ENCODE results near the gene SYNJ1. TPM values are rescaled to one million over a fixed set of nuclear protein-coding genes. Genes with fewer than 3 reads are reported as not detected.

Gene SYNJ1
- total and polyA plus RNA-seq, 2 of the 13 experiments (the other 11 are each of a cell fraction or from before 2014, with no cell fraction given) = 2.0 to 2.7 TPM

GRCh38 chr21:32612075-32612998 is 115.5 kb downstream of the SYNJ1 start, which contains the start of gene CFAP298 (continued):
- TF ChIP-seq PAXIP1 (CRISPR knock-in tag; conservative IDR thresholded peaks at IDR 0.05) (no peak; the same call in 1 of the 2 replicates), E2F2 (CRISPR knock-in tag; IDR thresholded peaks at IDR 0.05; ENCODE audit: borderline replicate concordance) (no peak), MAZ (IDR thresholded peaks at IDR 0.05; ENCODE audit: borderline replicate concordance, low read depth, low read length) (0 out of 2 replicates have a peak, but pooled peaks have one; percentile 14), MAZ (CRISPR knock-in tag; IDR thresholded peaks at IDR 0.05; ENCODE audit: low read depth) (peak; percentile 58; the same call in 1 of the 2 replicates), ZBTB44 (CRISPR knock-in tag; IDR thresholded peaks at IDR 0.05) (no peak), SP1 (IDR thresholded peaks at IDR 0.05) (no peak), SP1 (CRISPR knock-in tag; IDR thresholded peaks at IDR 0.05) (peak; percentile 43; the same call in 1 of the 2 replicates), ZSCAN29 (CRISPR knock-in tag; conservative IDR thresholded peaks at IDR 0.05) (no peak), ZNF432 (CRISPR knock-in tag; IDR thresholded peaks at IDR 0.05; ENCODE audit: borderline replicate concordance) (no peak), KLF6 (CRISPR knock-in tag; IDR thresholded peaks at IDR 0.05) (no peak), ZNF407 (CRISPR knock-in tag; IDR thresholded peaks at IDR 0.05; ENCODE audit: not compliant biosample characterization) (no peak), SP4 (CRISPR knock-in tag; IDR thresholded peaks at IDR 0.05) (no peak)
